HG02938 (cell line): Measurements from ENCODE around the gene CLRN3.

Experiments used
- ATAC-seq: cut with Tn5 transposase; IDR thresholded peaks from one replicate; pipeline ENCODE4 v1.9.1; 2021; ENCODE audit warnings: mild to moderate bottlenecking, moderate library complexity; ENCODE audit not compliant: unreplicated experiment

Gene CLRN3

DNA sequence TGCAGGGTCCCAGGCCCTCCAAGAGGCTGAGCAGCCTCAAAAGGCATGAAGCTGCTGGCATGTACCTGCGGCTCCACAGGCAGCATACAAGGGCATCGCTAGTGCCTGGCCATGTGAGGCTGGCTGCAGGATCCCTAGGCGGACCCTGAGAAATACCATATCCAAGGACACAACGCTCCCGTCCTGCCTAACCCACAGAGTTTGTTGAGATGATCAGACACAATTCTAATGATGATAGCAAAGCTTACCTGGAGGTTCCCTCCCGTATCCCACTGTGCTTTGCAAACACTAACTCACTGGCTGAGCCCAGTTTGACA is 17.3 kb downstream of the CLRN3 start:
- no peak for ATAC-seq

DNA sequence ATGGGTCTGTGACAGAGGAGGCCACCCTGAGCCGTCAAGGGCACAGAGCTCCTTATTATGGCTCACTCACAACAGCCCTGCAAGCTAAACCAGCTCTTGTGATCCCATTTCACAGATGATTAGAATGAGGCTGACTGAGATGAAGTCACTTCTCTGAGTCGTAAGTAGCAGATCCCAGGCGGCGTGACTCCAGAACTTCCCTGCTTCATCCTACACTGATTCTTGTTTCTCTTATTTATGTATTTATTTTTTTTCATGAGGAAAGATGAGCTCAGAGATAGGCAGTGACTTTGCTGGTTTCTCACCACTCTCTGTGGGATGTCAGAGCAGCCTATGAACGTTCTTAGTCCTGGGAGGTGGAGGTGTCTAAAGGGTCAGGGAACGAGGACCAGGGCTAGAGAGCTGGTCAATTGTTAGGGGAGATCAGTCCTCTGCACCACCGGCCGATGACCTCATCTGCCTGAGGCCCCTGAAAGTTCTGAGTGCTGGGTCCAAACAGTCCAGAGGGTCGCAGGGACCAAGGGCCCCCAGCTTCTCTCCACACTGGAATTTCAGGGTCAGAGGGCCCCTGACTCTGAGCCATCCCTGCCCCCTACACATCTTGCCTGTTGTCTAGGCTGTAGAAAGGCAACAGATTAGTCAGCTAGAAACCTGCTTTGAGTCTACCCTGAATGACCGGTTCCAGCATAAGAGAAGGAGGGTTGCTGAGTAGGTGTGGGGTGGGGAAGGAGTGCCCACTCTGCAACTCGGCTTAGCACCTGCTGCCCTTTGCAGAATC is 17.9 kb downstream of the CLRN3 start:
- no peak for ATAC-seq

GRCh38 chr10:127873901-127874470 is 18.8 kb downstream of the CLRN3 start:
- no peak for ATAC-seq

DNA sequence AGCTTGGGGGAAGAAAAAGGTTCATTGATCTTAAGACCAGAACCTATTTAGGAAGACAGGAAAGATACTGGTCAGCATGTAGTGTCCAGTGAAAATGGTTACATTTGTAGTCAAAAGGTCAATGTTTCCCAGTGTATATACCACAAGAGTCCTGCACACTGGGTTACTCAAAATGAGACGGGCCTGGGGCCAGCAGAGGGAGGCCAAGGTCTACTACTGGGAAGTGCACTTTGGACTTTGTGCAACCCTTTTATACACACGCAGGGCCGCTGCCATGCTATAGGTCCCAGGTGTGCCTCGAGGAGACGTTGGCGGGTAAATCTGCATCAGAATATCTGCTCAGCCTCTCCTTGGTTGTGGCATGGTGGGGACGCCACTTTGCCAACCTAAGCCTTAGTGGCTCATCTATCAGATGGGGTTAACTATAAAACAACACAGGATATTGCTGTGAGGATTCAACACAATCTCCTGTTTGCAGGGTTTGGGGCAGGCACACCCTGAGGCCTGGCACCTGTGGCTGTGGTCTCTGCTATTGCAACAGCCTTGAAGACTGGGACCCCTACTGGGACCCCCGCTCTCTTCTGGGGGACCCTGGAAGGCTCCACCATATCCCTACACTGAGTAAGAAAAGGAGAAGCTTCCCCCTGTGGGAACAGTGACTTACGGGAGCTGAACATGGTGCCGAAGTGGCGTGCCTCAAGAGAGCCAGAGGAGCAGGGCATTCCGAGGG is 19.7 kb downstream of the CLRN3 start:
- ATAC-seq, result no peak

DNA sequence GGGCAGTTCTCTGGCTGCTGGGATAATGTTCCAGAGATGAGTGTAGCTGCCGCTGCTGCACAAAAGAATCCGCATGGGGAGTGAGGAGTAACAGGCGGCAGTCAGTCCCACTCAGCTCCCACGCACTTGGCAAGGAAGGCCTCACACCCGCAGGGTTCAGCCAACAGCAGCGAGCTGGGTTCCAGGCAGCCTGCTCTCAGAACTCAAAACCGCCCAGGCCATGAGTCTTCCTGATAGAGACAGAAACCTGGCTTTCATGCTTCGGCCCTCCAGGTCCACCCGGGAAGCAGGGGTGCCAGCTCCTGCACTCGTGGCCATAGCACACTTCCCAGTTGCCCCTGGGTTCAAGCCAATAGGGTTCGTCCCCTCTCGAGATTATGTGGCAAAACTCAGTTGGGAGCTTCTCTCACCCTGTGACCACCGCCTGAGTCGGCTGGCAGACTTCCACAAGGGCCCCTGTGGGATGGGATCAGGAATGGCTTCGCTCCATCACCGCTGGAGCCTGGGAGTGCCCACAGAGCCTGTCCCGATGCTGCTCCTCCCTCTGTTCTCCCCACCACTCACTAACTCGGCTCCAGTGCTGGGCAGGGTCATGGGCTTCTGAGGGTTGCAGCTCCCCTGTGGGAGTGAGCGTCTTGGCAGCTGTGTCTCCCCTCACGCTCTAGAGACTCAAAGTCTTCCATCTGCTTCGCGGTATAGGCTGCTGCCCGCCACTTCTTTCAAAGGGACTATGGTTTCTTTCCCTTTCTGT is 20.6 kb downstream of the CLRN3 start:
- no peak for ATAC-seq

GRCh38 chr10:127871631-127872010 is 21.1 kb downstream of the CLRN3 start:
- ATAC-seq, result no peak

DNA sequence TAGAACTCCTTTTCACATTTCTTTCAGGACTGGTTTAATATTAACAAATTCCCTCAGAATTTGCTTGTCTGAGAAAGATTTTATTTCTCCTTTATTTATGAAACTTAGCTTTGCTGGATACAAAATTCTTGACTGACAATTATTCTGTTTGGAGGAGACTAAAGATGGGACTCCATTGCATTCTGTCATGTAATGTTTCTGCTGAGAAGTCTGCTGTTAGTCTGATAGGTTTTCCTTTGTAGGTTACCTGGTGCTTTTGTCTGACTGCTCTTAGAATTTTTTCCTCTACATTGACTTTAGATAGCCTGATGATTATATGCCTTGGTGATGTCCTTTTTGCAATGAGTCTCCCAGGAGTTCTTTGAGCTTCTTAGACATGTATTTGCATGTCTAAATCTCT is 23.4 kb downstream of the CLRN3 start:
- ATAC-seq, result no peak

DNA sequence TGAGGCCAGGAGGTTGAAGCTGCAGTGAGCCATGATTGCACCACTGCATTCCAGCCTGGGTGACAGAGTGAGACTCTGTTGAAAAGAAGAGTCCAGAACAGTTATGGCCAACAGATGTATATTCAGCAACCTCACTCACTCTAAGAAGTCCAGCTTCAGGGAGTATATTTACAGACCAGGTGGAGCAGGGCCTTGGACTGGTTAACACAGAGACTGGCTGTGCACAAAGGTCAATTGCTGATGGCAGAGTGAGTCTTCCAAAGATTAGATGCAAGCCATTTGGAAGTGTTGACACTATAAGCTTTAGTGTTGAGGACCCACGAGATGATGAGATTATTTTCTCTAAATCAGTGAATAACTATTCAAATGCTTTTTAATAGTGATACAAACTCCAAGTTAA is 24.9 kb downstream of the CLRN3 start:
- no peak for ATAC-seq

DNA sequence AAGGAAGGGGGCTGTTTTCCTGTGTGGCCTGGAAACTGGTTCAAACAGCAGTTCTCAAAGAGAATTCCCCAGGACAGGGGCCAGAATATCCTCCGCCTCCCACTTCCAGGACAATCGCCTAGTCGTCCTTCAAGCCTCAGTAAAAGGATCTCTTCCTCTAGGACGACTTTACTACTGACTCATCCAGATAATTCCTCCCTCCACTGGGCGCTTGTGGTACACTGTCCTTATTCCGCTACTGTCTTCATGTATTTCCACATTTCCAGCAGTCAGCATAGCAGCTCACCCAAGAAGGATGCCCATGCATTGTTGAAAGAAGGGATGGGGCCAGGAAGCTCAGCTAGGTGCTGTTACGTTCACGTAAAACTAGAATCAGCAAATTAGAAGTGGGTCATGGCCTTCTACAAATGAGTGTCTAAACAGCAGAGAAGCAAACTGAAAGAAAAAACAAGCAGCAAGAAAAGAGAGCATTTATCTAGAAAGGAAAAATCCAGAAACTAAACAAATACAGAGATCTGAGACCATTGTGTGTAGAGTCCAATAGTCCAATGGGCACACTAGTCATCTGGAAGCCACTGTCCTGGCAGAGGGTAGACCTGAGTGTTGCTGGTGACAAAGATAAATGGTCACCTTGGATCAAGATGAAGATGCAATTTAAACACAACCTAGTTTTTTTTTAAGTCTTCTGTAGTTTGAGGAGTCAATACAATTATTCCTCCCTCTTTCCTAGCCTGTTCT is 26.3 kb downstream of the CLRN3 start:
- no peak for ATAC-seq

GRCh38 chr10:127863231-127863825 is 29.4 kb downstream of the CLRN3 start:
- no peak for ATAC-seq

DNA sequence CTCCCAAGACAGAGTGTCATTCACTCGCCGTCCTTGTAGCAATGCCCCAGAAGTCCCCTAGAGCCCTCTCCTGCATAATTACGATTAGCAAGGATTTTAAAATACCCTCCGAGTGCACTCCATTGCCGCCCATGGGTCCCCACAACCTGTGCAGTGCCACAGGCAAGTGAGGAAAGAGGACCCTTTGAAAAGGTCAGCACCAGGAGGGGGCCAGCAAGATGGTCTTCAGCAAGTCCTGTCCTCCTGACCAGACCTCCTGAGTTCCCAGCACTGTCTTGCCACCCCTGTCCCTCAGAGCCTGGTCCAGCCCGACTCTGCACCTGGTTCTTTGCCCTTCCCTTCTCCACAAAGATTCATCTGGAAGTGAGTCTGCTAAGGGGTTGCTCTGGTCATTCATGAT is 32.1 kb downstream of the CLRN3 start:
- ATAC-seq, result no peak

GRCh38 chr10:127855976-127856375 is 36.8 kb downstream of the CLRN3 start:
- ATAC-seq, result no peak

DNA sequence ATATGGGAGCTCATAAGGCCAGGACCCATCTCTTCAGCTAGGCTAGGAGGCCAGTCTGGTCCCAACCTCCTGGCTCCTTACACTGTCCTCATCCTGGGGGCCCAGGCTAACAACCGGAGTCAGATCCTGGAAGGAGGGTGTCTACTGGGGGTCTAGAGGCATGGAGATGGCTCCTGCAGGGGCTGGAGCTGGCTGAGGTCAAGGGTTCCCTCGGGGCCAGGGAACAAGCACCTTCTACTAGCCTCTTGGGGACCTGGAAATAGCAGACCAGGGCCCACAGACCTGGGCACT is 37.2 kb downstream of the CLRN3 start:
- ATAC-seq, result no peak

DNA sequence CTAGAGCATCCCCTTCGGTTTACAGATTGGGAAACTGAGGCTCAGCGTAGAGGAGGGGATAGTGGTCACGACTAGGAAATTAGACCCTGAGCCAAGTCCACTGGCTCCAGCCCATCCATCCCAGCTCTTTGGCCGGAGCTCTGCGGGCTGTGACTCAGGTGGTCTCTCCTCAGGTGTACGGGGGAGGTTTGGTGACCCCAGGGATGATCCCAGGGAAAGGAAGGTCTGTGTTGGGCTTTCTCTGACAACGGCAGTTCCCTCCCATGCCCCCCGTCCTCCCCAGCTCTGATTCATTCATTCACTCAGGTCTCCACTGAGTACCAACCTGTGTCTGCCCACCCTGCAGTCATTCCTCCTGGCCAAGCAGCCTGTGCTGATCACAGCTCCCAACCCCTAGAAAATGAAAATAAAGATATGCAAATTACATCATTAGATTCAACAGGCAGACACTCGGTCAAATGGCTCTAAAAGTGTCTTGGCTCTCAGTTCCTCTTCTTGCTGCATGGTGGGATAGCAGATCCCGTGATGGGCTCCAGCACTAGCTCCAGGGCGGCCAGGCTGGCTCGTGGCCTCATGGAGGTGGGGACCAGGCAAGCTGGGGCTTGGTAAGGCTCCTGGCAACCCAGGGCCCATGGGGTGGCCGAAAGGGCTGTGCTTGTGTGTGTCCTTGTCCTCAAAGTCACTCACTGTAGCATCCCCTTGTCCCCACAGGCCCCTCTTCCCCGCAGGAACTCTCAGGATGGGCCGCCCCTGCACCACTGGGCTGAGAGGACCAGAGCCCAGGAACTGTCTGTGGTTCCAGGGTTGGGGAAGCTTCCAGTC is 37.8 kb downstream of the CLRN3 start:
- peak; percentile 75 for ATAC-seq

DNA sequence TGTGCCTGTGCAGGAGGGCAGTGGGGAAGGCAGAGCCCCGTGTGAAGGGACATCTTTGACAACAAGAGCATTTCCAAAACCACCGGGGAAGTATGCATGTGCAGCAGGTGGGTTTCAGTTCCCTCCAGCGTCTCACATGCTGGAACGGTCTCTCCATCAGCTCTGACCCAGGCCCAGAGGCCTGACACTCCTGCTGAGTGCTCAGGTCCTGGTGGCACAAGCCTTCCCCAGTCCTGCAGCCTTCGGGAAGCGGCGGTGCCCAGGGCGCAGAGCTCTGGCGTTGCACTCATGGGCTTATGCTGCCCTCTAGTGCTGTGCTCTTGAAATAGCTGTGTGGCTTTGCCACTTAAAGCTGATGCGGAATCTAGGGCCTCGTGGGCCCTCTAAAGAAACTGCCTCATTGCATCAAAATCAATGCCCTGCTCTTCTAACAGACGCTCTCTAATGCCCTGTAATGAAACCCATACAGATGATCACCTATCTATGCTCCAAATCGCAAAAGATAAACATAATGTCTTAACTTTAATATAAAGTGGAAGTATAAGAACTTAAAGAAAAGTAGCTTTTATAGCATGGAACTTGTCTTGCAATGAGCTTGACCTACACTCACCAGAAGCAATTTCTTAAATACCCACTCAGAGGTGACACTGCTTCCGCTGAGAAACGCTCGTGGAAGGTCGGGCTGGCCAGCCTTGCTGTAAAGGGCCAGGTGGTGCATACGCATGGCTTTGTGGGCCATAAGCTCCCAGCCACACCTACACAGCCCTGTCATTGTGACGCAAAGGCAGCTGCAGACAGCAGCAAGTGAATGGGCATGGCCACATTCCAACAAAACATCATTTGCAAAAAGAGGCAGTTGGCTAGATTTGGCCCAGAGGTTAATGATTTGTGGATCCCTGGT is 38.6 kb downstream of the CLRN3 start:
- peak; percentile 73 for ATAC-seq

DNA sequence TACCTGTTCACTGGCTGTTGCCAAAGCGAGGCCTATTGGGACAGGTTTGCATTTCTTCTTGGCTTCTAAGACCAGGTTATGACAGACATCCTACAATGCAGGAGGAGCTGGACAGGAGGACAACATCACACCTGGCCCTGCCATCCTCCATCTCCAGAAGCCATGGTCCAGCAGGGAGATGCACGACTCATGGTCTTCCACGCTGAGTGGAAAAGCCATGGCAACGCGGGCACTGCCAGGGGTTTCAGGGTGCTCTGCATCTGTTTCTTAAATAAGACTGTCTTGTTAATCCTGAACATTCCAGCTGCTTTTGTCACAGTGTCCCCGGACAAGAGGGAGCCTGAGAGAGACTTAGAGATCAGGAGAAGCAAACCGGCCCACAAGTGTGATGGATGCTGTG is 40.3 kb downstream of the CLRN3 start:
- ATAC-seq, result no peak

- ATAC-seq, result no peak
Observed at GRCh38 chr10:127851661-127852194, 41.0 kb downstream of the CLRN3 start.

GRCh38 chr10:127850944-127851343 is 41.8 kb downstream of the CLRN3 start:
- no peak for ATAC-seq

DNA sequence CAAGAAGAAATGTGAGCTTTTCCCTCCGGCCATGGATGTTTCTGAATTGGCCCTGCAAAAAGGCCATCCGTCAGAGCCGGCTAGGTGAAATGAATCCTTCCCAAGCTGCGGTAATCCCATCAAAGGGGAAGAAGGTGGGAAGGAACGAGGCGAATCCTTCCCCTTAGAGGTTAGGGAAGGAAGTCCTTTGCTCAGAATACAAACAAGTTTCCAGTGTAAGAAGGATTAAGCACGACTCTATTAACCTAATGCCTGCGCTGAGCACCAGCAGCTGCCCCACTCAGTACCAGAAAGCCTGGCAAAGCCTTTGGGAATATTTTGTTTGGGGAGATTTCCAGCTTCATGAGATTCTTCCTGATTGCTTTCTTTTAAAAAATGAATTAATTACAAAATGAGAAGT is 42.8 kb downstream of the CLRN3 start:
- no peak for ATAC-seq
